Stimulated activated CD4-positive, alpha-beta T cell treated with anti-CD3 and anti-CD28 coated beads, Interleukin-12 subunit alpha, Interleukin-12 subunit beta, amount 100 ng/mL, for 4 hours (primary cell): ENCODE results near the gene RAP2A.

Experiments
- DNase-seq: peaks from one replicate; pipeline ENCODE4 v3.0.0-alpha.2; 2020

Gene RAP2A

GRCh38 chr13:97433727-97434396, at the start of gene RAP2A:
TSS of gene RAP2A (plus strand) at chr13:97434169. CDS start at chr13:97434471, 302 bp downstream.
- DNase-seq, result peak; percentile 81

- DNase-seq, result no peak
Measured at GRCh38 chr13:97384371-97384770, 49.6 kb upstream of the RAP2A start.

GRCh38 chr13:97385146-97385545, 48.8 kb upstream of the RAP2A start:
- no peak for DNase-seq

- no peak for DNase-seq
Measured at GRCh38 chr13:97385854-97386253, 48.1 kb upstream of the RAP2A start.

GRCh38 chr13:97386801-97387484, 47.0 kb upstream of the RAP2A start:
- DNase-seq, result no peak

GRCh38 chr13:97387485-97387839, 46.5 kb upstream of the RAP2A start:
- no peak for DNase-seq

- no peak for DNase-seq
Measured at GRCh38 chr13:97387890-97388289, 46.1 kb upstream of the RAP2A start.

- DNase-seq, result no peak
Measured at GRCh38 chr13:97388373-97388772, 45.6 kb upstream of the RAP2A start.

- DNase-seq, result no peak
Measured at GRCh38 chr13:97390941-97391600, 42.9 kb upstream of the RAP2A start.

- no peak for DNase-seq
Measured at GRCh38 chr13:97392020-97392419, 41.9 kb upstream of the RAP2A start.

- DNase-seq, result no peak
Measured at GRCh38 chr13:97394542-97394941, 39.4 kb upstream of the RAP2A start.

GRCh38 chr13:97395447-97396136, 38.4 kb upstream of the RAP2A start:
- no peak for DNase-seq

- no peak for DNase-seq
Measured at GRCh38 chr13:97397267-97397666, 36.7 kb upstream of the RAP2A start.

GRCh38 chr13:97401421-97401820, 32.5 kb upstream of the RAP2A start:
- no peak for DNase-seq

GRCh38 chr13:97403893-97404750, 29.8 kb upstream of the RAP2A start:
- no peak for DNase-seq

- DNase-seq, result no peak
Measured at GRCh38 chr13:97407540-97407939, 26.4 kb upstream of the RAP2A start.

GRCh38 chr13:97408938-97409337, 25.0 kb upstream of the RAP2A start:
- no peak for DNase-seq

GRCh38 chr13:97411984-97412383, 22.0 kb upstream of the RAP2A start:
- DNase-seq, result no peak

GRCh38 chr13:97413694-97414093, 20.3 kb upstream of the RAP2A start:
- no peak for DNase-seq

- no peak for DNase-seq
Measured at GRCh38 chr13:97414392-97414791, 19.6 kb upstream of the RAP2A start.

- DNase-seq, result no peak
Measured at GRCh38 chr13:97417698-97418097, 16.3 kb upstream of the RAP2A start.
